ENCODE results near the gene SUSD2. TPM values are rescaled to one million over a fixed set of nuclear protein-coding genes. Genes with fewer than 3 reads are reported as not detected.

Gene SUSD2
- polyA plus RNA-seq, 2 of the 4 experiments (the other 2 are of a cell fraction) = 12.7 to 51.9 TPM

DNA sequence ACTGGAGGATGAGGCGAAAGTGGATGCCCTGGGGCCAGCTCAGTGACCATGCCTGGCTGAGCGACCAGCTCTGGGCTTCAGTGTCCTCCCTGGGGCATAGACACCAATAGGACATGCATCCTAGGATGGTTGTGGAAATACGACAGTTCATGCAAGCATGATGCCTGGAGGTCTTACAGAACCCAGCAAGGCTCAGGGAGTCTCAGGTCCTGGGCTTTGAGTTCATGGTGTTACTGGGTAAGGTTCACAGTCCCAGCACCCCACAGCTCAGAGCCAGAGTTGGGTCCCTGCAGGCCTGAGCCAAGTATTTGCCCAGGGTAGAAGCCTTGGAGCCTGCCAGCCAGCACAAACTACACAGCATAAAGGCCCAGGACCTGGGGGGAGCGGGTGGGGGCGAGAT, 4.2 kb upstream of the SUSD2 start (continued):
- TF ChIP-seq, protein P1, sequence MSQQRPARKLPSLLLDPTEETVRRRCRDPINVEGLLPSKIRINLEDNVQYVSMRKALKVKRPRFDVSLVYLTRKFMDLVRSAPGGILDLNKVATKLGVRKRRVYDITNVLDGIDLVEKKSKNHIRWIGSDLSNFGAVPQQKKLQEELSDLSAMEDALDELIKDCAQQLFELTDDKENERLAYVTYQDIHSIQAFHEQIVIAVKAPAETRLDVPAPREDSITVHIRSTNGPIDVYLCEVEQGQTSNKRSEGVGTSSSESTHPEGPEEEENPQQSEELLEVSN (IDR thresholded peaks at IDR 0.05; ENCODE audit: borderline replicate concordance, low read depth) = no peak
- TF ChIP-seq JUNB (IDR thresholded peaks at IDR 0.05) (no peak), MAFK (IDR thresholded peaks at IDR 0.05; ENCODE audit: partially characterized antibody) (no peak), POLR2A (IDR thresholded peaks at IDR 0.05; ENCODE audit: low read length) (no peak), ZFP36 (IDR thresholded peaks at IDR 0.05; ENCODE audit: borderline replicate concordance, partially characterized antibody) (no peak), EP300 (IDR thresholded peaks at IDR 0.05) (no peak), MYC (IDR thresholded peaks at IDR 0.05; ENCODE audit: borderline replicate concordance, low read length) (no peak), EHF (CRISPR knock-in tag; IDR thresholded peaks at IDR 0.05) (no peak), TP53 (CRISPR knock-in tag; IDR thresholded peaks at IDR 0.05) (no peak), KDM5A (IDR thresholded peaks at IDR 0.05) (no peak), ZSCAN20 (CRISPR knock-in tag; IDR thresholded peaks at IDR 0.05) (no peak)
- TF ChIP-seq, protein P2, sequence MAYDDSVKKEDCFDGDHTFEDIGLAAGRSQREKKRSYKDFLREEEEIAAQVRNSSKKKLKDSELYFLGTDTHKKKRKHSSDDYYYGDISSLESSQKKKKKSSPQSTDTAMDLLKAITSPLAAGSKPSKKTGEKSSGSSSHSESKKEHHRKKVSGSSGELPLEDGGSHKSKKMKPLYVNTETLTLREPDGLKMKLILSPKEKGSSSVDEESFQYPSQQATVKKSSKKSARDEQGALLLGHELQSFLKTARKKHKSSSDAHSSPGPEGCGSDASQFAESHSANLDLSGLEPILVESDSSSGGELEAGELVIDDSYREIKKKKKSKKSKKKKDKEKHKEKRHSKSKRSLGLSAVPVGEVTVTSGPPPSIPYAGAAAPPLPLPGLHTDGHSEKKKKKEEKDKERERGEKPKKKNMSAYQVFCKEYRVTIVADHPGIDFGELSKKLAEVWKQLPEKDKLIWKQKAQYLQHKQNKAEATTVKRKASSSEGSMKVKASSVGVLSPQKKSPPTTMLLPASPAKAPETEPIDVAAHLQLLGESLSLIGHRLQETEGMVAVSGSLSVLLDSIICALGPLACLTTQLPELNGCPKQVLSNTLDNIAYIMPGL (CRISPR knock-in tag; IDR thresholded peaks at IDR 0.05; ENCODE audit: borderline replicate concordance) = no peak
- TF ChIP-seq, protein P3, sequence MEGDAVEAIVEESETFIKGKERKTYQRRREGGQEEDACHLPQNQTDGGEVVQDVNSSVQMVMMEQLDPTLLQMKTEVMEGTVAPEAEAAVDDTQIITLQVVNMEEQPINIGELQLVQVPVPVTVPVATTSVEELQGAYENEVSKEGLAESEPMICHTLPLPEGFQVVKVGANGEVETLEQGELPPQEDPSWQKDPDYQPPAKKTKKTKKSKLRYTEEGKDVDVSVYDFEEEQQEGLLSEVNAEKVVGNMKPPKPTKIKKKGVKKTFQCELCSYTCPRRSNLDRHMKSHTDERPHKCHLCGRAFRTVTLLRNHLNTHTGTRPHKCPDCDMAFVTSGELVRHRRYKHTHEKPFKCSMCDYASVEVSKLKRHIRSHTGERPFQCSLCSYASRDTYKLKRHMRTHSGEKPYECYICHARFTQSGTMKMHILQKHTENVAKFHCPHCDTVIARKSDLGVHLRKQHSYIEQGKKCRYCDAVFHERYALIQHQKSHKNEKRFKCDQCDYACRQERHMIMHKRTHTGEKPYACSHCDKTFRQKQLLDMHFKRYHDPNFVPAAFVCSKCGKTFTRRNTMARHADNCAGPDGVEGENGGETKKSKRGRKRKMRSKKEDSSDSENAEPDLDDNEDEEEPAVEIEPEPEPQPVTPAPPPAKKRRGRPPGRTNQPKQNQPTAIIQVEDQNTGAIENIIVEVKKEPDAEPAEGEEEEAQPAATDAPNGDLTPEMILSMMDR (IDR thresholded peaks at IDR 0.05) = no peak

DNA sequence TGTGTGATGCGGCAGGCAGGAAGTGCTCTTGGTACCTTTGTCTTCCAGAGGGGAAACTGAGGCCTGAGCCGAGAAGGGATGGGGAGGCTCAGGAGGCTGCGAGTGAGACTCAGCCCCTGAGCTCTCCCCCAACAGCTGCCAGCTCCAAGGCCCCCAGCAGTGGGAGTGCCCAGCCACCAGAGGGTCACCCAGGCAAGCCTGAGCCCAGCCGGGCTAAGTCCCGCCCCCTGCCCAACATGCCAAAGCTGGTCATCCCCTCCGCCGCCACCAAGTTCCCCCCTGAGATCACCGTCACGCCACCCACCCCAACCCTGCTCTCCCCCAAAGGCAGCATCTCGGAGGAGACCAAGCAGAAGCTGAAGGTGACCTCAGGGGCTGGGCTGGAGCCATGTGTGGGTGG, 3.8 kb upstream of the SUSD2 start:
- ATAC-seq (no peak), FAIRE-seq (no peak), DNase-seq (ENCODE audit: low read depth in 1 of 2, low spot score in 1 of 2) (no peak)
- ChIA-PET POLR2A (no interaction called here), CTCF (interaction anchor here (1.2 to 4.2 kb wide), 4 partner anchors 12 to 104 kb away, joined by 3 to 41 read pairs (median 22); no protein-coding TSS in a partner anchor)
- H3K4me2 ChIP-seq = no peak overlapping the region
- WGBS (ENCODE audit: missing lambda C conversion rate) = 91% methylated on average over 6 of the region's 10 CpGs
- no peaks in the 10 kb centered on the region for H3K9me3 ChIP-seq
- H3K4me1 ChIP-seq = peaks cover 21% of the 10 kb centered on the region
- H3K27ac ChIP-seq = peak overlapping the region in 1 of 2 experiments; percentile 22; a peak in 2 of 6 replicates
- TF ChIP-seq ZFP36 (IDR thresholded peaks at IDR 0.05; ENCODE audit: borderline replicate concordance, partially characterized antibody) (no peak), NR3C1 (IDR thresholded peaks at IDR 0.05) (no peak), EHMT2 (IDR thresholded peaks at IDR 0.05; ENCODE audit: low read depth) (no peak), CHD4 (IDR thresholded peaks at IDR 0.05; ENCODE audit: borderline replicate concordance) (no peak), HOXB13 (CRISPR knock-in tag; IDR thresholded peaks at IDR 0.05; ENCODE audit: low read depth) (no peak), FOSL2 (IDR thresholded peaks at IDR 0.05) (no peak), FOSL2 (CRISPR knock-in tag; IDR thresholded peaks at IDR 0.05) (no peak), JUN (IDR thresholded peaks at IDR 0.05) (no peak), RARB (CRISPR knock-in tag; IDR thresholded peaks at IDR 0.05) (no peak), ZNF302 (CRISPR knock-in tag; IDR thresholded peaks at IDR 0.05) (no peak), SREBF2 (IDR thresholded peaks at IDR 0.05) (no peak), JUNB (IDR thresholded peaks at IDR 0.05) (no peak), MAFK (IDR thresholded peaks at IDR 0.05; ENCODE audit: partially characterized antibody) (no peak), ESRRA (IDR thresholded peaks at IDR 0.05; ENCODE audit: borderline replicate concordance, low read length) (no peak)
- TF ChIP-seq, protein P4, sequence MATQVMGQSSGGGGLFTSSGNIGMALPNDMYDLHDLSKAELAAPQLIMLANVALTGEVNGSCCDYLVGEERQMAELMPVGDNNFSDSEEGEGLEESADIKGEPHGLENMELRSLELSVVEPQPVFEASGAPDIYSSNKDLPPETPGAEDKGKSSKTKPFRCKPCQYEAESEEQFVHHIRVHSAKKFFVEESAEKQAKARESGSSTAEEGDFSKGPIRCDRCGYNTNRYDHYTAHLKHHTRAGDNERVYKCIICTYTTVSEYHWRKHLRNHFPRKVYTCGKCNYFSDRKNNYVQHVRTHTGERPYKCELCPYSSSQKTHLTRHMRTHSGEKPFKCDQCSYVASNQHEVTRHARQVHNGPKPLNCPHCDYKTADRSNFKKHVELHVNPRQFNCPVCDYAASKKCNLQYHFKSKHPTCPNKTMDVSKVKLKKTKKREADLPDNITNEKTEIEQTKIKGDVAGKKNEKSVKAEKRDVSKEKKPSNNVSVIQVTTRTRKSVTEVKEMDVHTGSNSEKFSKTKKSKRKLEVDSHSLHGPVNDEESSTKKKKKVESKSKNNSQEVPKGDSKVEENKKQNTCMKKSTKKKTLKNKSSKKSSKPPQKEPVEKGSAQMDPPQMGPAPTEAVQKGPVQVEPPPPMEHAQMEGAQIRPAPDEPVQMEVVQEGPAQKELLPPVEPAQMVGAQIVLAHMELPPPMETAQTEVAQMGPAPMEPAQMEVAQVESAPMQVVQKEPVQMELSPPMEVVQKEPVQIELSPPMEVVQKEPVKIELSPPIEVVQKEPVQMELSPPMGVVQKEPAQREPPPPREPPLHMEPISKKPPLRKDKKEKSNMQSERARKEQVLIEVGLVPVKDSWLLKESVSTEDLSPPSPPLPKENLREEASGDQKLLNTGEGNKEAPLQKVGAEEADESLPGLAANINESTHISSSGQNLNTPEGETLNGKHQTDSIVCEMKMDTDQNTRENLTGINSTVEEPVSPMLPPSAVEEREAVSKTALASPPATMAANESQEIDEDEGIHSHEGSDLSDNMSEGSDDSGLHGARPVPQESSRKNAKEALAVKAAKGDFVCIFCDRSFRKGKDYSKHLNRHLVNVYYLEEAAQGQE (IDR thresholded peaks at IDR 0.05) = no peak
- TF ChIP-seq, protein P5, sequence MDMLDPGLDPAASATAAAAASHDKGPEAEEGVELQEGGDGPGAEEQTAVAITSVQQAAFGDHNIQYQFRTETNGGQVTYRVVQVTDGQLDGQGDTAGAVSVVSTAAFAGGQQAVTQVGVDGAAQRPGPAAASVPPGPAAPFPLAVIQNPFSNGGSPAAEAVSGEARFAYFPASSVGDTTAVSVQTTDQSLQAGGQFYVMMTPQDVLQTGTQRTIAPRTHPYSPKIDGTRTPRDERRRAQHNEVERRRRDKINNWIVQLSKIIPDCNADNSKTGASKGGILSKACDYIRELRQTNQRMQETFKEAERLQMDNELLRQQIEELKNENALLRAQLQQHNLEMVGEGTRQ (IDR thresholded peaks at IDR 0.05) = no peak
- H3K4me3 ChIP-seq = no peak overlapping the region

Measured in A549 (cell line).